GM23338 (cell line): ENCODE data around the gene MCC. TPM values are rescaled to one million over a fixed set of nuclear protein-coding genes. Genes with fewer than 3 reads are reported as not detected.

Experiments
- ATAC-seq: fragments of 200-7000 bp; cut with Tn5 transposase; 3 replicates; pipeline ENCODE4 v1.9.1; 2020
- DNase-seq: peaks from one replicate; pipeline ENCODE4 v3.0.0-alpha.2; 2015; ENCODE audit warnings: low spot score
- H2AFZ ChIP-seq: fragments of 200-600 bp; sonication (generic); 2 replicates; pipeline ENCODE4 v1.8.0; 2016; ENCODE audit warnings: antibody characterized with exemption, mild to moderate bottlenecking, moderate library complexity
- H3F3A ChIP-seq: fragments of 200-600 bp; sonication (generic); replicated peaks from 2 replicates; pipeline ENCODE4 v1.8.0; 2017; ENCODE audit warnings: antibody characterized with exemption, mixed run types, low read depth
- H3K27ac ChIP-seq: fragments of 200-600 bp; sonication (generic); 2 replicates; pipeline ENCODE4 v1.6.1; 2016; ENCODE audit warnings: low read depth
- H3K27me3 ChIP-seq: fragments of 200-600 bp; sonication (generic); 2 replicates; pipeline ENCODE4 v1.8.0; 2016; ENCODE audit warnings: mild to moderate bottlenecking, mixed run types, moderate library complexity; ENCODE audit not compliant: insufficient read depth
- H3K36me3 ChIP-seq: fragments of 200-600 bp; sonication (generic); 2 replicates; pipeline ENCODE4 v1.8.0; 2016; ENCODE audit warnings: mild to moderate bottlenecking; ENCODE audit not compliant: insufficient read depth
- H3K4me1 ChIP-seq: fragments of 200-600 bp; sonication (generic); 2 replicates; pipeline ENCODE4 v1.8.0; 2016; ENCODE audit warnings: mild to moderate bottlenecking, moderate library complexity; ENCODE audit not compliant: insufficient read depth
- H3K4me2 ChIP-seq: fragments of 200-600 bp; sonication (generic); 2 replicates; pipeline ENCODE4 v1.7.1; 2017; ENCODE audit warnings: mixed run types
- H3K4me3 ChIP-seq: fragments of 200-600 bp; sonication (generic); 2 replicates; pipeline ENCODE4 v1.6.1; 2016; ENCODE audit warnings: mixed run types
- H3K79me2 ChIP-seq: fragments of 200-600 bp; sonication (generic); replicated peaks from 2 replicates; pipeline ENCODE4 v1.8.0; 2017; ENCODE audit warnings: mild to moderate bottlenecking; ENCODE audit not compliant: insufficient read depth
- H3K9me2 ChIP-seq: fragments of 200-600 bp; sonication (generic); 2 replicates; pipeline ENCODE4 v1.8.0; 2017; ENCODE audit not compliant: insufficient read depth
- H4K20me1 ChIP-seq: fragments of 200-600 bp; sonication (generic); replicated peaks from 2 replicates; pipeline ENCODE4 v1.8.0; 2017; ENCODE audit warnings: mild to moderate bottlenecking; ENCODE audit not compliant: insufficient read depth
- H3K27ac Mint-ChIP-seq: 2 replicates; pipeline ENCODE4 v1.8.0; 2020; ENCODE audit warnings: inconsistent platforms, mild to moderate bottlenecking, moderate library complexity, mixed read lengths
- H3K27me3 Mint-ChIP-seq: 3 replicates; pipeline ENCODE4 v1.8.0; 2022; ENCODE audit warnings: low read depth, mild to moderate bottlenecking, moderate library complexity, mixed read lengths, inconsistent platforms; ENCODE audit not compliant: insufficient read depth, poor library complexity
- H3K36me3 Mint-ChIP-seq: 3 replicates; pipeline ENCODE4 v1.8.0; 2021; ENCODE audit warnings: low read depth, mild to moderate bottlenecking, inconsistent platforms, moderate library complexity, mixed read lengths
- H3K4me1 Mint-ChIP-seq: 3 replicates; pipeline ENCODE4 v1.8.0; 2020; ENCODE audit warnings: mild to moderate bottlenecking, inconsistent platforms, mixed read lengths
- H3K4me3 Mint-ChIP-seq: 3 replicates; pipeline ENCODE4 v1.8.0; 2021; ENCODE audit warnings: moderate library complexity, mild to moderate bottlenecking, inconsistent platforms, mixed read lengths
- H3K9me3 Mint-ChIP-seq: 3 replicates; pipeline ENCODE4 v1.8.0; 2020; ENCODE audit warnings: moderate library complexity, mild to moderate bottlenecking, inconsistent platforms, mixed read lengths
- CREB1 ChIP-seq: fragments of 250-450 bp; sonication (Bioruptor Pico); IDR thresholded peaks from 2 replicates; pipeline ENCODE4 v1.5.0; 2020; ENCODE audit warnings: low read depth, mild to moderate bottlenecking, moderate library complexity
- CTCF ChIP-seq, 2 experiments: fragments of 200-600 bp in 1 of 2; sonication (generic) in 1 of 2; conservative IDR thresholded peaks; 2 replicates each; pipeline versions ENCODE4 v1.5.1 to v1.6.1; 2016 to 2017; ENCODE audit warnings: antibody characterized with exemption in 2 of 2, low read depth in 2 of 2, mild to moderate bottlenecking in 2 of 2, moderate library complexity in 1 of 2
- ETS1 ChIP-seq: IDR thresholded peaks from 2 replicates; pipeline ENCODE4 v1.6.1; 2016; ENCODE audit warnings: antibody characterized with exemption
- EZH2 ChIP-seq: fragments of 200-600 bp; sonication (generic); IDR thresholded peaks from one replicate; pipeline ENCODE4 v1.8.0; 2017; ENCODE audit warnings: antibody characterized with exemption, mild to moderate bottlenecking, low read depth; ENCODE audit not compliant: unreplicated experiment
- EZH2phosphoT487 ChIP-seq: fragments of 200-600 bp; sonication (generic); IDR thresholded peaks from one replicate; pipeline ENCODE4 v1.8.1; 2018; ENCODE audit warnings: antibody characterized with exemption; ENCODE audit not compliant: unreplicated experiment
- JUNB ChIP-seq: IDR thresholded peaks from one replicate; pipeline ENCODE4 v1.6.1; 2016; ENCODE audit warnings: antibody characterized with exemption; ENCODE audit not compliant: unreplicated experiment
- NANOG ChIP-seq: IDR thresholded peaks from 2 replicates; pipeline ENCODE4 v1.6.1; 2016; ENCODE audit warnings: antibody characterized with exemption, borderline replicate concordance
- POLR2AphosphoS5 ChIP-seq: IDR thresholded peaks from 2 replicates; pipeline ENCODE4 v1.6.1; 2016; ENCODE audit warnings: antibody characterized with exemption, low read depth
- STAT1 ChIP-seq: IDR thresholded peaks from one replicate; pipeline ENCODE4 v1.6.1; 2016; ENCODE audit warnings: antibody characterized with exemption; ENCODE audit not compliant: unreplicated experiment
- ZNF114 ChIP-seq: fragments of 250-450 bp; sonication (Bioruptor Pico); IDR thresholded peaks from 2 replicates; pipeline ENCODE4 v1.5.0; 2020; ENCODE audit warnings: mild to moderate bottlenecking, moderate library complexity
- ZNF331 ChIP-seq: fragments of 250-450 bp; sonication (Bioruptor Pico); IDR thresholded peaks from 2 replicates; pipeline ENCODE4 v1.5.0; 2020; ENCODE audit warnings: low read depth, mild to moderate bottlenecking, moderate library complexity
- ZNF462 ChIP-seq: fragments of 250-450 bp; sonication (Bioruptor Pico); IDR thresholded peaks from 2 replicates; pipeline ENCODE4 v1.5.0; 2020; ENCODE audit warnings: mild to moderate bottlenecking, moderate library complexity
- polyA plus RNA-seq: library from polyadenylated mRNA; unstranded; fragments of >200 nt; fragmentation: Nextera tagmentation; extraction: Ambion mirVana; gene quantifications from 2 replicates; pipeline ENCODE4 v1.2.1, GENCODE V29; 2016
- total RNA-seq: library from RNA; depleted of rRNA; stranded (reverse); fragments of >200 nt; shearing (Covaris generic); gene quantifications from 2 replicates; pipeline ENCODE4 v1.2.3, GENCODE V29; 2014

MCC gene
- total and polyA plus RNA-seq, 2 experiments from 2014 or later, result 3.8 to 10.1 TPM

- TF ChIP-seq NANOG (no peak), EZH2phosphoT487 (no peak), ZNF331 (CRISPR knock-in tag) (no peak), CTCF (conservative IDR thresholded peaks at IDR 0.05; ENCODE audit: low read depth in 2 of 2) (no peak), ZNF114 (CRISPR knock-in tag) (no peak), POLR2AphosphoS5 (no peak), JUNB (no peak), CREB1 (no peak), ETS1 (no peak), ZNF462 (CRISPR knock-in tag) (no peak), EZH2 (no peak), STAT1 (no peak)
- H3K9me3 Mint-ChIP-seq, result peaks cover 7% of the 10 kb centered on the region
- no peaks in the 10 kb centered on the region for H4K20me1 ChIP-seq
- H3K9me2 ChIP-seq, result peaks cover 10% of the 10 kb centered on the region; the same call in 1 of the 2 replicates
- no peaks in the 10 kb centered on the region for H3F3A ChIP-seq
- H3K4me3 ChIP-seq, result no peak overlapping the region
- no peak for ATAC-seq
- no peaks in the 10 kb centered on the region for H3K36me3 ChIP-seq
- H3K4me3 Mint-ChIP-seq, result no peak overlapping the region
- H3K4me1 ChIP-seq, result peaks cover 10% of the 10 kb centered on the region; the same call in 1 of the 2 replicates
- H3K4me2 ChIP-seq, result no peak overlapping the region
- H3K79me2 ChIP-seq, result no peaks in the 10 kb centered on the region
- peaks cover 6% of the 10 kb centered on the region for H3K27me3 Mint-ChIP-seq
- no peak overlapping the region for H3K27ac ChIP-seq
- no peak for DNase-seq
- H3K4me1 Mint-ChIP-seq, result peaks cover 17% of the 10 kb centered on the region
- no peaks in the 10 kb centered on the region for H3K27me3 ChIP-seq
- H3K27ac Mint-ChIP-seq, result no peak overlapping the region
- H3K36me3 Mint-ChIP-seq, result peaks cover 23% of the 10 kb centered on the region
- H2AFZ ChIP-seq, result no peak overlapping the region
Measured at GRCh38 chr5:113195251-113195650, 293.0 kb downstream of the MCC start.
